Dedifferentiated amniotic fluid mesenchymal stem cell (primary cell): Measurements from ENCODE around the gene HES3.
A peak's percentile ranks its signal among the peaks of the same experiment; 100 is the strongest.

Source experiments
- DNase-seq: peaks from one replicate; pipeline ENCODE4 v3.0.0-alpha.2; 2016; ENCODE audit errors: extremely low spot score

The HES3 gene, protein sequence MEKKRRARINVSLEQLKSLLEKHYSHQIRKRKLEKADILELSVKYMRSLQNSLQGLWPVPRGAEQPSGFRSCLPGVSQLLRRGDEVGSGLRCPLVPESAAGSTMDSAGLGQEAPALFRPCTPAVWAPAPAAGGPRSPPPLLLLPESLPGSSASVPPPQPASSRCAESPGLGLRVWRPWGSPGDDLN

DNA sequence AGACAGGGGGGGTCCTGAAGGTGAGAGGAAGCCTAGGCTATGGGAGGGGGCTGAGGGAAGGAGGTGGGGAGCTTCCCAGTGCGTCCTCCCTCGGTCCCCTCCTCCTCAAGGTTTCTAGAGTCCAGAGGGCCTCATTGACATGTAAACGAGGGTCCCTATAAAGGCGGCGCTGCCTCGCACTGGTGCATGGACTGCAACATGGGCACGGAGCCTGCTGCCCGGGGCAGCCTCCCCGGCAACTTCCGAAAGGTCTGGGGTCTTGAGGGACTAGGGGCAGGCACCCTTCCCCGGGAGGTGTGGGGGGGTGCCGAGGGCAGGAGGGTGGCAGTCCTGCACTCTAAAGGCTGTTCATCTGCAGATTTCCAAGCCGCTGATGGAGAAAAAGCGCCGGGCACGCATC lies at the start of gene HES3:
Gene HES3 (plus strand): TSS at position 187 of the 400 bp plus-strand sequence. CDS start 187 bp downstream, at position 374.
- no peak for DNase-seq

DNA sequence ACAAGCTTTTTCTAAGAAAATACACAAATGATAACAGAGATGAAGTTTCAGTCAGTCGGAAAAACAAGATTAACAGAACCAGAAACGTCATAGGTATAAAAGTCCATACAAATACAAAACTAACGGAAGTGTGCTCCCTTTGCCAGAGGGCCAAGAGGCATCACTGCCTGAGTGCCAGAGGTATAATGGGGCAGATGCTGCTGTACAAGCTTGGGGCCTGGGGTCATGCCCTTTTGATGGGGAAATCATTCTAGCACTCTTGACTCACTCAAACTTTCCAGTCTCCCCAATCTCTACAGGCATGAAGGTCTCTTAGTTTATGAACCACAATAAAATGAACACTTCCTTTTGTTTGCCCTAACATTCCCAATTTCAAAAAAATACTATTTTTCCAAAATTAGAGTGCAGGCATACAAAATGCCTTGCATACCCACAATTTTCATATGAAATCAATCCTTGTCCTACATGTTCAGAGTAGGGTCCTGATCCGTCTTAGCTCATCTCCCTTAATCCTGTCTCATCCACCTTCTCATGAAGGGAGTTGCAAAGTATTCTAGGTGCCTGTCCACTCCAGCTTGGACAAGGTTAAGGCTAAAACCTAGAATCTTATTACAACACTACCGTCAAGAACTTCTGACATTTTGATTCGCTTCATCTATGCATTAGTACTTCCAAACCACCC lies 46.1 kb upstream of the HES3 start:
- DNase-seq: no peak

DNA sequence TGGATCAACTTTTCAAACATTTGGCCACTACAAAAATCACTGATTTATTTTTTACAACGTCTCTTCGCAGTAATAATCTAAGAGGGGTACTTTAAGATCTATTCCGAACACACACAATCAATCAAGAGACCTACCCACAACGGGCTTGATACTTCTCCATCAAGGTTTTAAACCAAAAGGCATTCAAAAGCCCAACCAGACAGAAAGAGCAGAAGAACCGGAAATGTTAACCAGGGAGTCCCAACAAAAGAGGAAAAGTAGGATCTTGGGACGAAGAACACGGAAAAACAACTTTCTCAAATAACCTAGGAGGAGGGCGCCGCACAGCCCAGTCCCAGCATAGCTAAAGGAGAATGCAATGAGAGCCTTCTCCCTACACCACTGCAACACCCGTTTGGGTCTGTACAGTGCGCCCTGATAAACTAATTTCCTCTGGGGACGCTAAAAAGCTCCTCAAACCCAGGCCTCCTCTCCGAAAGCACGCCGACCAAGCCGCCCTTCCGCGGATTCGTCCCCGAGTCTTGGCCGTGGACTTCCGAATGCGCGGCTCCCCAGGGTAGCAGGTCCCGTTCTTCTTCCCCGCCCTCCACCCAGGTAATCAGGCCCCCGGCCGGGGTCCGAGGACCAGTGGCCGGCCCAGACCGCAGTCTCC lies 45.2 kb upstream of the HES3 start:
- DNase-seq: no peak

DNA sequence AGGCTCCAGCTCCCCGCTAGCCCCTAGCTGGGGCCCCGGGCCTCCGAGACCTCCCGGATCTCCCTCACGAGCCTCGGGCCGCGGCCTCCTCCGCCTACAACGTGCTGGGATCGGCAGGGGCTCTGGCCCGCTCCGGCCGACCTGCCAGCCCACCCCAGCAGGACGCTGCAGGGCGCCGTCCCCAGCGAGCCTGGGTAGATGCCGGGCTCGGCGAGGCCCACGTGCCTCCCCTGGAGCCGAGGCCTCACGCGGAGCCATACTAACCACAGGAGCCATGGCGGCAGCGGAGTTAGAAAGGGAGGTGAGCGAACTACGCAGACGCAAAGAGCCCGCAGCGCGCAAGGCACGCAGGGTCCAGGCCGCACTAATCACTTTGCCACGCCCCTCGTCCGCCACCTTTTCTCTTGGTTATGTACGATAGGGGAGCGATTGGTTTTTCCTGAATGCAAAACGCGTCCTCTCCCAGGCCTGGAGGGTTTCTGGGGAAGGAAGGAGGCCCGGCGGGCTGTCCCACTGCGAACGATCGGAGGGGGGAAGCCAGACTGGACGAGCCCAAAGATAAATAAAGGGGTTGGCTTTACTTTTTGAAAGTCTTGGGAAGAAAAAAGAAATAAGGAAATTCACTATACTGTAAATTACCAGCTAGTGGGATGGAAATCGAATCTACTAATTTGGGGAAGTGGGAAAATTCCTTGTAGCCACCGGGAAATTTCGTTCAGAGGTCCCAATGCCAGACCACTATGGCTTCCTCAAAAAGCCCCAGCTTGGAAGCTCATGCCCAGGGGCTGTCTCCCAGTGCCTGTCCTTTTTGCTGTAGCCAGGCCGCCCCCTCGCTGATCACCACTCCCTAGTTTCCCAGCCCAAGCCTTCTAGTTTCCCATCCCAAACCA lies 44.4 kb upstream of the HES3 start, which contains the start of gene RPL22:
Gene RPL22 (minus strand): TSS at position 298 of the 890 bp plus-strand sequence. CDS start 22 bp downstream, at position 276.
- peak; percentile 100 for DNase-seq

DNA sequence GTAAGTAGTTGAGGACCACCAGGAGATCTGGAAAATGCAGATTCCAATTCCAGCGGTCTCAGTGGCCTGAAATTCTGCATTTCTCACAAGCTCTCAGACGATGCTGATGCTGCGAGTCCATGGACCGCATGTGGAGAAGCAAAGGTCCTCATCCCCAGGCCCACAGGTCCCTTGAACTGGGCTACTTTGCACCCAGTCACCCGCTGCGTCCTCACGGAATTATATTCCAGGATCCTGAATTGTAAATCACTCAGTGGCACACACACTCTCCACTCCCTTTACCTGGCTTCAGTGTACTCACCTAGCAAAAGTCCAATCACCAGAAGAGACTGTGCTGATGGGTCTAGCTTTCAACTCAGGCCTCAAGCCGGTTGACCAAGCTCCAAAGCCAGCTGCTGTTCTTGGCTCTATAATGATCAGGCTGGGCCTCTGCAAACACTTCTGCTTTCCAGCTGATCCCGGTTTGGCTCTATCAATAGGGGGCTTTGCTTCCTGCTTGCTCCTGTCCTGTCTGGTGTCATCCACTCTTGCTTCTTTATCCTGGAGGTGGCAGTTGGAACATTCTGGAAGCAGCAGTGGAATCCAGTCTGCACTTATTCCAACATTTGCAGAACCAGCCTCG lies 43.7 kb upstream of the HES3 start:
- no peak for DNase-seq

DNA sequence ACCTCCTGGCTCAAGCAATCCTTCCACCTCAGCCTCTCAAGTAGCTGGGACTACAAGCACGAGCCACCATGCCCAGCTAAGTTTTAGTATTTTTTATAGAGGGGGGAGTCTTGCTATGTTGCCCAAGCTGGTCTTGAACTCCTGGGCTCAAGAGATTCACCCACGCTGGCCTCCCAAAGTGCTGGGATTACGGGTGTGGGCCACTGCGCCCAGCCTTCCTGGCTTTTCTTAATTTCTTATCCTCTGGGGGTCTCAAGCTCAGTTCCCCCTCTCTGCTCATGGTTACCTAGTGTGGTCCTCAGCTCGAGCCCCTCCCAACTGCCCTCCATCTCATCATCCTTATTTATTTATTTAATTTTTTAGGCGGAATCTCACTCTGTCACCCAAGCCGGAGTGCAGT lies 41.7 kb upstream of the HES3 start:
- DNase-seq: no peak

DNA sequence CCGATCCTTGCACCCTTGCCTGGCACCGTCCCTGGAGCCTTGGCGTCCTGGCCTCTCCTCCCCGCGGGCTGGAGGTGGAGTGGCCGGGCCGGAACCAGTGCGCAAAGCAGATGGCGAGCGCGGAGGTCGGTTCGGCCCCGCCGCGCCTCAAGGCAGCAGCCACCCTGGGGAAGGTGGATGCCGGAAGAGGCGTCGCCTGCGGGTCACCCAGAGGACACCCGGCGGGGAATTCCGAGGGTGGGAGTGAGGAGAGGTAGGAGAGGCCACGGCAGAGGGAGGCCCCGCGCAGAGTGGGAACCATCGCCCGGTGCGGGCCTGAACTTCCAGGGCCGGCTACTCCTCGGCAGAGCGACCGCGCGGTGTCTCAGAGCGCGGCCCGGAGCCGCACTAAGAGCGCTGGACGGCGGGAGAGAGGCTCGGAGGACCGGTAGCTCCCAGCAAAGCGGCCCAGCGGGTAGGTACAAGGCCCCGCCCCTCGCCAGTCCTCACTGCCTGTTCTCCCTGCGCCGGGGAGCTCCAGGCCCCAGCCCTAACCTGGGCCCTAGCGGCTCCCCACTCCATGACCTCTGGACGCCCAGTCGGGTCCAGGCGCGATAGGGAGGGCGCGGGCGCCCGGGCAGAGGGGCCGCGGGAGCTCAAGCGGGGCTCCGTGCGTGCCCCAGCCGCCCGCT lies 38.0 kb upstream of the HES3 start, which contains the start of gene RNF207:
Gene RNF207 (plus strand): TSS at position 271 of the 671 bp plus-strand sequence. CDS start 417 bp downstream, outside the sequence.
- peak; percentile 36 for DNase-seq

DNA sequence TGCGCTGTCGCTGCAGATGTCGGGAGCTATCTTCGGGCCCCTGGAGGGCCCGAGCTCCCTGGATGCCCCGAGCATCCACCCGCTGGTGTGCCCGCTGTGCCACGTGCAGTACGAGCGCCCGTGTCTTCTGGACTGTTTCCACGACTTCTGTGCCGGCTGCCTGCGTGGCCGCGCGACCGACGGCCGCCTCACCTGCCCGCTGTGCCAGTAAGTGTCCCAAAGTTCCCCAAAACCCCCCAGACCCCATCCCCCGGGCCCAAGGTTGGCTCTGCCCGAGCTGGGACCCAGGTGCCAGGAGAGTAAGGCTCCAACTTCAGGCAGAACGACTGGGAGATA lies 37.5 kb upstream of the HES3 start:
- no peak for DNase-seq

DNA sequence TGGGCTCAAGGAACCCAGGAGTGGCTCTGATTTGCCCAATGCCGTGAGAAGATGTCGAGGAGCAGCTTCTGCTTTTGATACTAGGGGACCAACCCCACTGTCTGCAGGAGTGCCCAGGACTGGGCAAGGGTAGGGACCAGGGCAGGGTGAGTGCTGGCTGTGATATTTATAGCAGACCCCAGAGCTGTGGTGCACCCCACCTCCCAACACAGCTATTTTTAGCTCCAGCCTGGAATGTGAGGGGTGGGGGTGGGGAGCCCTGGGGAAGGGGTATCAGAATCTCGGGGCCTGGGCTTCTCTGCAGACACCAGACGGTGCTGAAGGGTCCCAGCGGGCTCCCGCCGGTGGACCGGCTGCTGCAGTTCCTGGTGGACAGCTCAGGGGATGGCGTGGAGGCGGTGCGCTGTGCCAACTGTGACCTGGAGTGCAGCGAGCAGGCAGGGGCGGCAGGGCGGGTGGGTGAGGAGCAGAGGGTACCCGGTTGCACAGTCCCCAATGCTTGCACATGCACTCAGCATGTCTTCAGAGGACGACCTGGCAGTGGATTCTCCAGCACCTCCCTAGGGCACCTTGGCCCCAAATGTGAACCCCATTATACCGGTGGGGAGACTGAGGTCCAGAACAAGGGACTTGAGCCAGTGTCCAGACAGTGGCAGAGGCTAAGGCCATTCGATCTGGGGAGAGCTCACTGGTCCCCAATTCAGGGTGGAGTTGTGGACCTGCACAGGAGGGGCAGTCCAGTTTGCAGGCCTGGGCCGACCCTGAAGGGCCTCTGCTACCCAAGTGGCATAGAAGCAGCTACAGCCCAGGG lies 36.7 kb upstream of the HES3 start:
- DNase-seq: no peak

DNA sequence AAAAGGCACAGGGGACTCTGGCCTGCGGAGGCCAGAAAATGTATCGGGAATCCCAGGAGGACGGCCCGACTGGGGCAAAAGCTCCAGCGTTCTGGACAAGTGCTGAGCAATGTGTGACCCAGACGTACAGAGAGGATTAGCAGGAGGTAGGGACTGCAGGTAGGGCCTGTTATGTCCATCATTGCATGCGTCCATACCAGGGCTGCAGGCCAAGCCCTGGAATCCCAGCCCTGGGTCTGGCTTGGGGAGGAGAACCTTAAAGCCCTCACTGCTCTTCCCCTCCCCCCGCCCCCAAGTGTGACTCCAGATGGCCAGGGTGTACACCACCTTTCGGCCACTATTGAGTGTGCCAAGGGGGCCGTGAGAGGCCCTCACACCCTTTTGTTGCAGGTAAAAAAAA lies 36.1 kb upstream of the HES3 start:
- DNase-seq: no peak

DNA sequence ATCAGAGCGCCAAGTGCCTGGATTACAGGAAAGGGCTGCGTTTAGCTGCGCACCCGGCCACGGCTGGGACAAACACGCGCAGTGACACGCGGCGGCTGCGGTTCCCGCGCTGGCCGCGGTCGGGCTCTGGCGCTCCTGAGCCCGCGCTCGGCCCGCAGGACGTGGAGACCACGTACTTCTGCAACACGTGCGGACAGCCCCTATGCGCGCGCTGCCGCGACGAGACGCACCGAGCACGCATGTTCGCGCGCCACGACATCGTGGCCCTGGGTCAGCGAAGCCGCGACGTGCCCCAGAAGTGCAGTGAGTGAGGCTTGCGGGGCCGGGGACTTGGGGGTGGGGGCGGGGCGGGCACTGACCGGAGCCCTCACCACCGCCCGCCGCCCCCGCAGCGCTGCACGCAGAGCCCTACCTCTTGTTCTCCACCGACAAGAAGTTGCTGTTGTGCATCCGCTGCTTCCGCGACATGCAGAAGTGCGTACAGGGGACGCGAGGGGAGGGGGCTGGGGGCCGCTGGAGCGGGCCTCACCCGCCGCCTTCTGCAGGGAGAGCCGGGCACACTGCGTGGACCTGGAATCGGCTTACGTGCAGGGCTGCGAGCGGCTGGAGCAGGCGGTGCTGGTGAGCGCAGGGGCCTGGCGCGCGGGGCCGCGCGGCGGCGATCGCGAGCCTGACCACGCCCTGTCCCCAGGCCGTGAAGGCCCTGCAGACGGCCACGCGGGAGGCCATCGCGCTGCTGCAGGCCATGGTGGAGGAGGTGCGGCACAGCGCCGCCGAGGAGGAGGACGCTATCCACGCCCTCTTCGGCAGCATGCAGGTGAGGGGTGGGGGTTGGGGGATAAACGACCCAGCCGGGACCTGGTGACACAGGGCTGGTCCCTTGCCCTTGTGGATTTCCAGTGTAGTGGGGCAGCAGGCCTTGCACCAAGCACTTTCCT lies 35.0 kb upstream of the HES3 start:
- DNase-seq: no peak

DNA sequence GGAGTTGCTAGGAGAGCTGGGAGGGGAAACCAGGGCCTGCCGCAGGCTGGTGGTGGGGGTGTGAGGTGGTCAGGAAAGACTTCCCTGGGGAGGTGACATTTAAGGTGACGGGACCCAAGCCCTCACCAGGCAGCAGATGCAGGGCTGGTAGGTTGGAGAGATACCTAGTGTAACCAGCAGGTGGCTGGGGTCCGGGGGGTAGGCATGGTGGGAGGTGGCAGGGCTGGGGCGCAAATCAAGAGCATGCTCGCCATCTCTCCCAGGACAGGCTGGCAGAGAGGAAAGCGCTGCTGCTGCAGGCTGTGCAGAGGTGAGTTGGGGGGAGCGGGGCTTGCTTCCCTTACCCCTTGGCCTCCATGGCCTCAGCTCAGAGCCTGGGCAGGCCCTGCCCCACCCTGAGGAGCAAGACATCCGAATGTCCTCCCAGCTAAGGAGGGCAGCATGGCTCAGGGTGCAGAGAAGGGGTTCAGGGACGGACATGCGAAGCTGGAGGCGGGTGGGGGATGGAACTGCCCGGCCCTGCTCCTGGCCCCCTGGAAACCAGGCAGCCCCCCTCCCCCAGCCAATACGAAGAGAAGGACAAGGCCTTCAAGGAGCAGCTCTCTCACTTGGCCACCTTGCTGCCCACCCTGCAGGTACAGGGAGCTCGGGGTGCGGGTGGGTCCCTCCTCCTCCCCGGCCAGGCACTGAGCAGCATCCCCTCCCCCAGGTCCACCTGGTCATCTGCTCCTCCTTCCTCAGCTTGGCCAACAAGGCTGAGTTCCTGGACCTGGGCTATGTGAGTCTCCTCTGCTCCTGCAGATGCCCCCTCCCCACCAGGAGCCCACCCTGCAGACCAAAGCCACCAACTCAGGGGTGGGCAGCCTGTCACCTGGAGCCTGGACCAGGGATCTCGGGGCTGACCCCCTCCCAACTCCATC lies 34.1 kb upstream of the HES3 start:
- DNase-seq: no peak

DNA sequence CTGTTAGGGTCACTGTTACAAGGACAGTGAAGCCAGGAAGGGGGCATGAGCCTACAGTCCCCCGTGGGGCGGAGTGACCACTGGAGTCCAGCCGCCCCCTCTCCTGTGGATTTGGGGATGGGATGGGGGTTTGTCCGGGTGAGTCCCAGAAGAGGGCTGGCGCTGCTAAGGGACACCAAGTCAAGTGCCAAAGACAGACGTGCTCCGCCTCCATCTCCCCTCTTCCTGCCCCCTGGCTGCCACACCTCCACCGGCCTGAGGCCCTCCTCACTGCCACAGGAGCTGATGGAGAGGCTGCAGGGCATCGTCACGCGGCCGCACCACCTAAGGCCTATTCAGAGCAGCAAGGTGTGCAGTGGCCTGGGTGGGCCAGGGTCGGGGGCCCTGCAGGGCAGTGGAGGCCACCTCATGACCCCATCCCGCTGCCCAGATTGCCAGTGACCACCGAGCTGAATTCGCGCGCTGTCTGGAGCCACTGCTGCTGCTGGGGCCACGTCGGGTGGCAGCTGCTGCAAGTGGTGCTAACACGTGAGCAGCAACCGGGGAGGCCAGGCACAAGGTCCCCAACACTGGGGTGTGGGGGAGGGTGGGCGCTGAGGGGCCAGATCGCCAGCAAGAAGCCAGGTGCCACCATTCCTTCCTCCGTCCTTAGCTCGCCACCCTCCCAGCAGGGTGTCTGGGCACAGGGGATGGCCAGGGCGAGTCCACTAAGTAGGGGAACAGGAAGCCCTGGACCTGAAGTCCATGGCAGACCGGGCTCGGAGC lies 33.2 kb upstream of the HES3 start:
- DNase-seq: no peak

DNA sequence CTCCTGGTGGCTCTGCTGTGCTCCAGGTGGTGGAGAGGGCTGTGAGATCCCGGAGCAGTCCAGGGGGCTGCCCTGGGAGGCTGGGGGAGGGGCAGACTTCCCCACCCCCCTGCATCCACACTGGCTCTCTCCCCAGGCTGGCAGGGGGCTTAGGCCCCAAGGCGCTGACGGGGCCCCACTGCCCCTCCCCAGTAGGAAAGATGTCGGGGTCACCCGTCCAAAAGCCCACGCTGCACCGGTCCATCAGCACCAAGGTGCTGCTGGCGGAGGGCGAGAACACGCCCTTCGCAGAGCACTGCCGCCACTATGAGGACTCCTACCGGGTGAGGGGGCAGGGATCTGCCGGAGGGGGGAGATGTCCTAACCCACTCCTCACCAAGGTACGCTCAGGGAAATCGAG lies 32.2 kb upstream of the HES3 start:
- no peak for DNase-seq

DNA sequence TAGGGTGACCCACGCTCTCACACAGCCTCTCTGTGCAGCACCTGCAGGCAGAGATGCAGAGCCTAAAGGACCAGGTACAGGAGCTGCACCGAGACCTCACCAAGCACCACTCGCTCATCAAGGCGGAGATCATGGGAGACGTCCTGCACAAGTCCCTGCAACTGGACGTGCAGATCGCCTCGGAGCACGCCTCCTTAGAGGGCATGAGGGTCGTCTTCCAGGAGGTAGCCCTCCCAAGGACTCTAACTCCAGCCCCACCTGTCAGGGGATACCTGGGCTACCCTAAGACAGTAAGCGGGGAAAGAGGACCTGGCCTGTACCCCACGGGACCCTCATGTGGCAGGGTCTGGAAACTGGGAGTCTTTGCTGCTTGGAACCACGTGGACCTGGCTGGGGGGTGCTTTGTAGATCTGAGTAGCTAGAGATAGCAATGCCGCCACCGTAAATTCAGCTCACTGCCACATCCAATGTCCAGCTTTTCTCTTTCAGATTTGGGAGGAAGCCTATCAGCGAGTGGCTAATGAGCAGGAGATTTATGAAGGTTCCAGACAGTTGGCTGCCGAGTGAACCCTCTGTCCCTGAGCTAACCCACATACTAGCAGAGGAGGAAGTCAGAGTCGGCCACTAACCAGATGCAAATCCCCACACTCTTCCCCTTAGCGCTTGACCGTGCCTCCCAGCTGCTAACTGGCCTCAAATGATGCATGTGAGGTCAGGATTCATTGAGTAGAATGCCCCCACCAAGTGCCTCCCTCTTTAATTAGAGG lies 31.6 kb upstream of the HES3 start:
- no peak for DNase-seq

DNA sequence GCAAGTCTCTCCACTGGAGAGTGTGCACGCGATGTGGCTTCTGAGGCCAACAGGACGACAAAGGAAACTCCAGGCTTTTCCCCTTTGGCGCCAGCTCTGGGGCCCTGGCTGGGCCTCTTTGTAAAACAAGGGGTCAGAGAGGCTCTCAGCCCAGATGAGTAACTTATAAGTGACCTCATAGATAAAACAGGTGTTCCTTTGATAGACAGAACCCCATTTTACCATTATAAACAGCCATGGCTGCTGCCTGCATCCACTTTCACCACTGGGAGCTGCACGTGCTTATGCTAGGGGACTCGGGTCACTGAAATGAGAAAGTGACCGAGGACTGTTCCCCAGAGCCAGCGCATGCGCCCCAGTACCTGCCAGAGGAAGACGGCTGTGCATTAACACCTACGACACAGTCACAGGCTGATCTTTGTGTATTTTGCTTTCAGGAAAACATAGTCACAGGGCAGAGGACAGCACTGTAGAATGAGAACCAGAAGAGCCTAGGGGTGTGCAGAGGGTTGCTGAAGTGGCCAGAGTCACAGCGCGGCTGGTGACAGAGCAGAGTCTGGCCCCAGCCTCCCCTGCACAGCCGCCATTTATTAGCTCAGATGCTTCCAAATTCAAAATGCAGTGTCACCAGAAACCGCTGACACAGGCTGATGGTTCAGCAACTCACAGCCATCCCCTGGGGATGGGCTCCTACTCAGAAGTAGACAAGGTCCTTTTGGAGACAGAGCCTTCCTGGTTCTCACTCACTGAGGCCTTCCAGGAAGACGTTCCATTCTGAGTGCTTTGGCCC lies 25.4 kb upstream of the HES3 start:
- no peak for DNase-seq
